Astrocyte of the cerebellum (primary cell): ENCODE measurements around the gene KRT72.
A peak's percentile ranks its signal among the peaks of the same experiment; 100 is the strongest.

Source experiments
- DNase-seq: peaks from one replicate; pipeline ENCODE4 v3.0.0-alpha.2; 2011; ENCODE audit warnings: low read depth
- H3K4me3 ChIP-seq: 2 replicates; pipeline ENCODE4 v1.5.1; 2011; ENCODE audit warnings: mild to moderate bottlenecking, low read depth, low read length, moderate library complexity
- in situ Hi-C: cut with HindIII; loops from 2 replicates; pipeline ENCODE4 v1.10.0; 2017; ENCODE audit warnings: low sequenced_read_pairs
- TF ChIP-seq, protein P1 (sequence below): IDR thresholded peaks from 2 replicates; pipeline ENCODE4 v1.5.1; 2012; ENCODE audit warnings: low read length, low read depth, moderate library complexity, mild to moderate bottlenecking; ENCODE audit errors: missing control alignments

KRT72 gene

DNA sequence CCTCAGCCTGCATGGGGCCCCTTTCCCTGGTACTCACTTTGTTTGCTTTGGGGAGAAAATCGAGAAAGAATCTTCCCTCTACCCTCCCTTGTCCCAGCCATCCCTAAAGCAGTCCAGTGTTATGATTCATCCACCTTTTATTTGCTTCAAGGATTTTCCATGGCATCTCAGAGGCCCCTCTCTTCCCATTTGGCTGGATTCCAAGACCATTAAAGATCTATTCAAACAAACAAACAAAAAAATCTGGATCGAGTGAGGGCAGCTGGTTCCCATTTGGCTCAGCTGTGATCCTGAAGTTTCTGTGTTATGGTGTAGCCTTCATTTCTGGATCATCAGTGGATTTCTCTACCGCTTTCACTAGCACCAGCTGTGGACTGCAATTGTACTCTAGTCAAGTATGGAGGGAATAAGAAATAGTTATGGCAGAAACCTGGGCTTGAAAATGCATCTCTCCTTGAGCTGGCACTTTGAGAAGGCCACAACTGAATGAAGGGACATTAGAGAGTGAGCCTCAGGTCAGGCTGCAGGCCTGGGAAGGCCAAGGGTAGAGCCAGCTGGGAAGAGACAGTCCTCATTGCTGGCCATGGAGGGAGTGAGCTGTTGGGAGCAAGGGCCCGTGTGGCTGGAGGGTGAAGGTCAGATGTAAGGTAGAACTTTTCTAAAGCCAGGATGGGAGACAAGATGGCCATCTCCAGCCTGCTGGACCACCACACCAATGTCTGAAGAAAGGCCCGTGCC lies 62.0 kb downstream of the KRT72 start:
- TF ChIP-seq, protein P1, sequence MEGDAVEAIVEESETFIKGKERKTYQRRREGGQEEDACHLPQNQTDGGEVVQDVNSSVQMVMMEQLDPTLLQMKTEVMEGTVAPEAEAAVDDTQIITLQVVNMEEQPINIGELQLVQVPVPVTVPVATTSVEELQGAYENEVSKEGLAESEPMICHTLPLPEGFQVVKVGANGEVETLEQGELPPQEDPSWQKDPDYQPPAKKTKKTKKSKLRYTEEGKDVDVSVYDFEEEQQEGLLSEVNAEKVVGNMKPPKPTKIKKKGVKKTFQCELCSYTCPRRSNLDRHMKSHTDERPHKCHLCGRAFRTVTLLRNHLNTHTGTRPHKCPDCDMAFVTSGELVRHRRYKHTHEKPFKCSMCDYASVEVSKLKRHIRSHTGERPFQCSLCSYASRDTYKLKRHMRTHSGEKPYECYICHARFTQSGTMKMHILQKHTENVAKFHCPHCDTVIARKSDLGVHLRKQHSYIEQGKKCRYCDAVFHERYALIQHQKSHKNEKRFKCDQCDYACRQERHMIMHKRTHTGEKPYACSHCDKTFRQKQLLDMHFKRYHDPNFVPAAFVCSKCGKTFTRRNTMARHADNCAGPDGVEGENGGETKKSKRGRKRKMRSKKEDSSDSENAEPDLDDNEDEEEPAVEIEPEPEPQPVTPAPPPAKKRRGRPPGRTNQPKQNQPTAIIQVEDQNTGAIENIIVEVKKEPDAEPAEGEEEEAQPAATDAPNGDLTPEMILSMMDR = no peak
- peak; percentile 13 for DNase-seq
- in situ Hi-C loops = no loop called here
- no peak overlapping the region for H3K4me3 ChIP-seq

DNA sequence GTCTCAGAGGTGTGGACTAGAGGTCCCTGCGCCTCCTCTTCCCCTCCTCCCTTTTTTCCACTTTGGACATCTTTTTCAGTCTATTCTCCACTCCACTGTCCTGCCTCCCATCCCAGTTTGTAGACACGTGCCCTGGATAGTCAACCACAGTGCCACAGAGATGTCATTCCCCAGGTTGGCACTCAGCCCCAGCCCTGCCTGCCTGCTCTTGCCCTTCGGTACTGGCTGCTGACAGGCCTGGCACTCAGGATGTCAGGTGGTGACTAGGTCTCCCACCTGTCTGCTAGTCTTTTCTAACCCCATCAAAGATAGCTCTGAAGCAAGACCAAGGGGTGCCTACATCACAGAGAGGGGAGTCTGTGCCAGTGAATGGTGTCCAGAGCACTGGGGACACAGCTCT lies 64.2 kb downstream of the KRT72 start:
- in situ Hi-C loops = no loop called here
- no peak for DNase-seq
- H3K4me3 ChIP-seq = no peak overlapping the region
- TF ChIP-seq, protein P1 = no peak
